Measurements from ENCODE around the gene TMEM259. TPM values are rescaled to one million over a fixed set of nuclear protein-coding genes. Genes with fewer than 3 reads are reported as not detected.
A peak's percentile ranks its signal among the peaks of the same experiment; 100 is the strongest.

Gene TMEM259
- total and polyA plus RNA-seq, 9 of the 15 experiments (the other 6 are each of a cell fraction or from before 2014, with no cell fraction given), result 0.52 to 231 (median 63.6) TPM

DNA sequence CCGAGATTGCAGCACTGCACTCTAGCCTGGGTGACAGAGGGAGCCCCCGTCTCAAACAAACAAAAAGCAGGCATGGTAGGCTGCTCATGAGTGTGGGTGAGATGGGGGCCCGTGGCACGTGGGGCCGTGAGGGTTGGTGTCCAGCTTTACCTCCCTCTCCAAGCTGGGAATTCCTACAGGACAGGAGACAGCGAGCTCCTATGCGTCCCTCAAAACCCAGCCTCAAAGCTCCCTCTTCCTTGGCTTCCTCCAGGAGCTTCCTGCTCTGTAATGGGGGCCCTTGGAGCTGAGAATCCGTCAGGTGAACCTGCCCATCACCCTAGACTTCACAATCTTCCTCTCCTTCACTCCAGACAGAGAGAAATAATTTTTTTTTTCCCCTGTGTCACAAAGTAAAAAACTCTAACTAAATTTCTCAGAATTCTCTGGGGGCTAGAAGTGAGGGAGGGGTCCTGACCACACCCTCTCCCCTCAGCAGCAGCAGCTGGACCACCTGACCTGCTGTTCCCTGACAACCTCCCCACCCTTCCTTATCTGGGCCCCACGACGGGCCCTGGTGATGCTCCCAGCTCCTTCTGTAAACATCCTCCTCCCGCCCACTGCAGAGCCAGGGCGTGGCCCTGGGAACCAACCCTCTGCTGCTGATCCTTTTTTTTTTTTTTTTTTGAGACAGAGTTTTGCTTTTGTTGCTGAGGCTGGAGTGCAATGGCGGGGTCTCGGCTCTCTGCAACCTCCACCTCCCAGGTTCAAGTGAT, 58.9 kb downstream of the TMEM259 start (continued):
- TF ChIP-seq CEBPZ (IDR thresholded peaks at IDR 0.05; ENCODE audit: borderline replicate concordance, low read depth, low read length) (no peak), ZFP30 (CRISPR knock-in tag; IDR thresholded peaks at IDR 0.05; ENCODE audit: borderline replicate concordance) (no peak), NR2C2 (CRISPR knock-in tag; IDR thresholded peaks at IDR 0.05) (no peak), NR2C2 (tag; IDR thresholded peaks at IDR 0.05) (no peak), SRSF3 (IDR thresholded peaks at IDR 0.05; ENCODE audit: insufficient read depth, low read length) (no peak), DDX20 (tag; IDR thresholded peaks at IDR 0.05; ENCODE audit: low read depth) (no peak), DACH1 (IDR thresholded peaks at IDR 0.05; ENCODE audit: partially characterized antibody) (no peak), ESRRB (CRISPR knock-in tag; IDR thresholded peaks at IDR 0.05; ENCODE audit: borderline replicate concordance) (no peak), STAT6 (CRISPR knock-in tag; IDR thresholded peaks at IDR 0.05) (no peak), ZNF354B (CRISPR knock-in tag; IDR thresholded peaks at IDR 0.05) (no peak), LEF1 (IDR thresholded peaks at IDR 0.05) (peak; percentile 45; the same call in 1 of the 2 replicates), KLF1 (tag; IDR thresholded peaks at IDR 0.05) (peak; percentile 74), ZNF766 (CRISPR knock-in tag; conservative IDR thresholded peaks at IDR 0.05) (peak; percentile 65; the same call in 1 of the 2 replicates), MYNN (IDR thresholded peaks at IDR 0.05) (peak; percentile 63; the same call in 1 of the 2 replicates), MYNN (CRISPR knock-in tag; IDR thresholded peaks at IDR 0.05) (no peak)
- TF ChIP-seq, protein P1, sequence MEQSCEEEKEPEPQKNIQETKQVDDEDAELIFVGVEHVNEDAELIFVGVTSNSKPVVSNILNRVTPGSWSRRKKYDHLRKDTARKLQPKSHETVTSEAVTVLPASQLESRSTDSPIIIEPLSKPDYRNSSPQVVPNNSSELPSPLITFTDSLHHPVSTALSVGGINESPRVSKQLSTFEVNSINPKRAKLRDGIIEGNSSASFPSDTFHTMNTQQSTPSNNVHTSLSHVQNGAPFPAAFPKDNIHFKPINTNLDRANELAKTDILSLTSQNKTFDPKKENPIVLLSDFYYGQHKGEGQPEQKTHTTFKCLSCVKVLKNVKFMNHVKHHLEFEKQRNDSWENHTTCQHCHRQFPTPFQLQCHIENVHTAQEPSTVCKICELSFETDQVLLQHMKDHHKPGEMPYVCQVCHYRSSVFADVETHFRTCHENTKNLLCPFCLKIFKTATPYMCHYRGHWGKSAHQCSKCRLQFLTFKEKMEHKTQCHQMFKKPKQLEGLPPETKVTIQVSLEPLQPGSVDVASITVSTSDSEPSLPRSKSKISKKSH (CRISPR knock-in tag; IDR thresholded peaks at IDR 0.05), result no peak
- TF ChIP-seq, protein P2, sequence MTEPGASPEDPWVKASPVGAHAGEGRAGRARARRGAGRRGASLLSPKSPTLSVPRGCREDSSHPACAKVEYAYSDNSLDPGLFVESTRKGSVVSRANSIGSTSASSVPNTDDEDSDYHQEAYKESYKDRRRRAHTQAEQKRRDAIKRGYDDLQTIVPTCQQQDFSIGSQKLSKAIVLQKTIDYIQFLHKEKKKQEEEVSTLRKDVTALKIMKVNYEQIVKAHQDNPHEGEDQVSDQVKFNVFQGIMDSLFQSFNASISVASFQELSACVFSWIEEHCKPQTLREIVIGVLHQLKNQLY (CRISPR knock-in tag; conservative IDR thresholded peaks at IDR 0.05), result no peak
- TF ChIP-seq, protein P3, sequence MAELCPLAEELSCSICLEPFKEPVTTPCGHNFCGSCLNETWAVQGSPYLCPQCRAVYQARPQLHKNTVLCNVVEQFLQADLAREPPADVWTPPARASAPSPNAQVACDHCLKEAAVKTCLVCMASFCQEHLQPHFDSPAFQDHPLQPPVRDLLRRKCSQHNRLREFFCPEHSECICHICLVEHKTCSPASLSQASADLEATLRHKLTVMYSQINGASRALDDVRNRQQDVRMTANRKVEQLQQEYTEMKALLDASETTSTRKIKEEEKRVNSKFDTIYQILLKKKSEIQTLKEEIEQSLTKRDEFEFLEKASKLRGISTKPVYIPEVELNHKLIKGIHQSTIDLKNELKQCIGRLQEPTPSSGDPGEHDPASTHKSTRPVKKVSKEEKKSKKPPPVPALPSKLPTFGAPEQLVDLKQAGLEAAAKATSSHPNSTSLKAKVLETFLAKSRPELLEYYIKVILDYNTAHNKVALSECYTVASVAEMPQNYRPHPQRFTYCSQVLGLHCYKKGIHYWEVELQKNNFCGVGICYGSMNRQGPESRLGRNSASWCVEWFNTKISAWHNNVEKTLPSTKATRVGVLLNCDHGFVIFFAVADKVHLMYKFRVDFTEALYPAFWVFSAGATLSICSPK (IDR thresholded peaks at IDR 0.05; ENCODE audit: borderline replicate concordance), result no peak
